ENCODE data around the gene PI4KB. TPM values are rescaled to one million over a fixed set of nuclear protein-coding genes. Genes with fewer than 3 reads are reported as not detected.
"Not testable (repeated sequence)": the region's sequence is repeated elsewhere in the genome, so short reads cannot be mapped to it uniquely, and the experiment has no call there.

The PI4KB gene
- total and polyA plus RNA-seq, 2 donors: 26.5 to 45.5 TPM

DNA sequence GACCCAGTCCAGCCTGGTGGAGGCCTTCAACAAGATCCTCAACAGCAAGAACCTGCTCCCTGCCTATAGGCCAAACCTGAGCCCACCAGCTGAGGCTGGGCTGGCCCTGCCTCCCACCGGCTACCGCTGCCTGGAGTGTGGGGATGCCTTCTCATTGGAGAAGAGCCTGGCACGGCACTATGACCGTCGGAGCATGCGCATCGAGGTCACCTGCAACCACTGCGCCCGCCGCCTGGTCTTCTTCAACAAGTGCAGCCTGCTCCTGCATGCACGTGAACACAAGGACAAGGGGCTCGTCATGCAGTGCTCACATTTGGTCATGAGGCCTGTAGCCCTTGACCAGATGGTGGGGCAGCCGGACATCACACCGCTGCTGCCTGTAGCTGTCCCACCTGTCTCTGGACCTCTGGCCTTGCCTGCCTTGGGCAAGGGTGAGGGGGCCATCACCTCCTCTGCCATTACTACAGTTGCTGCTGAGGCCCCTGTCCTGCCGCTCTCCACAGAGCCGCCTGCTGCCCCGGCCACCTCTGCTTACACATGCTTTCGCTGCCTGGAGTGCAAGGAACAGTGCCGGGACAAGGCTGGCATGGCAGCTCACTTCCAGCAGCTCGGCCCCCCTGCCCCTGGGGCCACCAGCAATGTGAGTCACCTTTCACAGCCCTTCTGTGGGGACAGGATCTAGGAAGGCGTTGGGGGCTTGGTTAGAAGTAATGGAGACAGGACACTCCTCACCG is 39.3 kb downstream of the PI4KB start:
- DNase-seq (ENCODE audit: extremely low spot score): no peak
- 93% methylated on average over 22 of the region's 22 CpGs for WGBS
- no peak overlapping the region for H3K27ac ChIP-seq (ENCODE audit: low read depth)
- H3K4me3 ChIP-seq (ENCODE audit: low read depth, low read length): no peak overlapping the region
- H3K36me3 ChIP-seq (ENCODE audit: insufficient read depth): peaks cover 2% of the 10 kb centered on the region
- no peaks in the 10 kb centered on the region for H3K4me1 ChIP-seq (ENCODE audit: insufficient read depth)

DNA sequence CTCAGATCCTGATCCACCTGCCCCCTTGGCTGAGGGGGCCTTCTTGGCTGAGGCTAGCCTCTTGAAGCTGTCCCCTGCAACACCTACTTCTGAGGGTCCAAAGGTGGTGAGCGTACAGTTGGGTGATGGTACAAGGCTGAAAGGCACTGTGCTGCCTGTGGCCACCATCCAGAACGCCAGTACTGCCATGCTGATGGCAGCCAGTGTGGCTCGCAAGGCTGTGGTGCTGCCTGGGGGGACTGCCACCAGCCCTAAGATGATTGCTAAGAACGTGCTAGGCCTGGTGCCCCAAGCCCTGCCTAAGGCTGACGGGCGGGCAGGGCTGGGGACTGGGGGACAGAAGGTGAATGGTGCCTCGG is 39.9 kb downstream of the PI4KB start:
- Histone ChIP-seq H3K27ac (ENCODE audit: low read depth) (no peak overlapping the region), H3K4me1 (ENCODE audit: insufficient read depth) (no peaks in the 10 kb centered on the region), H3K4me3 (ENCODE audit: low read depth, low read length) (no peak overlapping the region), H3K36me3 (ENCODE audit: insufficient read depth) (no peaks in the 10 kb centered on the region)
- 91% methylated on average over 7 of the region's 7 CpGs for WGBS
- no peak for DNase-seq (ENCODE audit: extremely low spot score)

DNA sequence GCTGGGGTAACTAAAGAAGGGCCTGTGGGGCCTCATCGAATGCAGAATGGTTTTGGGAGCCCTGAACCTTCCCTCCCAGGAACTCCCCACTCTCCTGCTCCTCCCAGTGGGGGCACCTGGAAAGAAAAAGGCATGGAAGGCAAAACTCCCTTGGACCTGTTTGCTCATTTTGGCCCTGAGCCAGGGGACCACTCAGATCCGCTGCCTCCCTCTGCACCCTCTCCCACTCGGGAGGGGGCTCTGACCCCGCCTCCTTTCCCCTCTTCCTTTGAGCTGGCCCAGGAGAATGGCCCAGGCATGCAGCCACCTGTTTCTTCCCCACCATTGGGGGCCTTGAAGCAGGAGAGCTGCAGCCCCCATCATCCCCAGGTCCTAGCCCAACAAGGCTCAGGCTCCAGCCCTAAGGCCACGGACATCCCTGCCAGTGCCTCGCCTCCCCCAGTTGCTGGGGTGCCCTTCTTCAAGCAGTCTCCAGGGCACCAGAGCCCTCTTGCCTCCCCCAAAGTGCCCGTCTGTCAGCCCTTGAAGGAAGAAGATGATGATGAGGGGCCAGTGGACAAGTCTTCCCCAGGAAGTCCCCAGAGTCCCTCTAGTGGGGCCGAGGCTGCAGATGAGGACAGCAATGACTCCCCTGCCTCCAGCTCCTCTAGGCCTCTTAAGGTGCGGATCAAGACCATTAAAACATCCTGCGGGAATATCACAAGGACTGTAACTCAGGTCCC is 40.4 kb downstream of the PI4KB start:
- no peaks in the 10 kb centered on the region for H3K36me3 ChIP-seq (ENCODE audit: insufficient read depth)
- WGBS: 84% methylated on average over 10 of the region's 10 CpGs

DNA sequence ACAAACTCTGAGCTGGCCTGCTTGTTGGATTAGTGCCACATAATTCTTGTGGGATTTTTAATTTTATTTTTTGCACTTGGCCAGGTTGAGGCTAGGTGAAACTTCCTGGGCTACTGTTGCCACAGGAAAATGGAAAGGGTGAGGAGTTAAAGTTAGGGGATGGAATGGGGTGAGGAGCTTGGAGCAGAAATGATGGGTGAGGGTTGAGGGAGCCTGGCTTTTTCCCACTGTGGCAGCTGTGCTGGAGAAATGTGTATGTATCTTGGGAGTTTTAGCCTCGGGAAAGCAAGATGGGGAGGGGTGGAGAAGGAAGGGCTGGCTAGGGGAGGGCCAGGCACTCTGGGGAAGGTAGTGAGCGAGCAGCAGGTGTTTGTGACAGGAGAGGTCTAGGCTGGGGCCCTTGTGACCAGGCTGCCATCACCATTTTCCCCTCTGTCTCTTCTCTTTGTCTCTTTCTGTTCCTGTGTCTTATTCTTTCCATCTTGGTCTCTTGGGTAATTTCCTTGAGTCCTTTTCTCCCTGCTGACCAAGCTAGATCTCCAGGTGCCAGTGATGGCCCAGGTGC is 43.1 kb downstream of the PI4KB start:
- H3K4me3 ChIP-seq (ENCODE audit: low read depth, low read length): no peak overlapping the region
- 54% methylated on average over 2 of the region's 2 CpGs for WGBS
- H3K27ac ChIP-seq (ENCODE audit: low read depth): no peak overlapping the region

More for the DNA sequence above, 40.4 kb downstream of the PI4KB start:
- H3K4me3 ChIP-seq (ENCODE audit: low read depth, low read length): no peak overlapping the region
- no peak overlapping the region for H3K27ac ChIP-seq (ENCODE audit: low read depth)
- H3K4me1 ChIP-seq (ENCODE audit: insufficient read depth): no peaks in the 10 kb centered on the region
- DNase-seq (ENCODE audit: extremely low spot score): no peak

DNA sequence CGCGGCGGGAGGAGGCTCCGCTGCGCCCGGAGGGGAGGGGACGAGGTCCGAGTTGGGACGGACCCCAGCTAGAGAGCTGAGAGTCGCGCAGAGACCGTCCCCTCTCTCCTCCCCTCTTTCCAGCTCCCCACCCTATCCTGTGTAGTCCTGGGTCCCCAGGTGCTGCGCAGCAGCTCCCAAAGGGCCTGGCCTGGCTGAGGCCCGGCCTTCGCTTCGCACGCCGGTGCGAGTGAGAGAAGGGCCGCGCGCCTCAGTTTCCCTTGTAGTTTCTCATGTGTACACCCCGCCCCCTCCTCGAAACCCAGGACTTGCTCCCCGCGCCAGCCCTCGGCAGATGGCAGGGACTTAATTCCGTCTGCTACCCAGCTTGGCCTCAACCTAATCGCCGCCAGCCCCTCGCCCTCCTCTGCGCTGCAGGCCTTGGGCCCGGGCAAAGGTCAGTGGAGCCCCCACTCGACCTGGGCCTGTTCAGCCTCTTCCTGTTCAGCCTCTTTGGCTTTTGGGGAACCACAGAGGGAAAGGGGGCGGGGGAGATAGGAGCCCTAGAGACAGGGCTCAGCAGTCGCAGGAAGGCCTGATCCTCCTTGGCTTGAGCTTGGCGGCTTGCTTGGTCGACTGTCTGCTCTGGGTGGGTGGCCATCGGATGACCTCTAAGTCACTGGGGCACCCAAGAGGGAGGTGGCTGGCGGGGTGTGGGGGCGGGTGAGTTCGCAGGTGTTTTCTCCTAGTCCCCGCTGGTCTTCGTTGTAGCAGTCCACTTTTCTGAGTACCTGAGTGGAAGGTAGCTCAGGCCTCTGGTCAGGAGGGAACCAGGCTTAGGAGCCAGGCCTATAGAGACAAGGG is 44.1 kb downstream of the PI4KB start:
- Histone ChIP-seq H3K36me3 (ENCODE audit: insufficient read depth) (no peaks in the 10 kb centered on the region), H3K4me3 (ENCODE audit: low read depth, low read length) (peak overlapping the region; percentile 80), H3K4me1 (ENCODE audit: insufficient read depth) (no peaks in the 10 kb centered on the region), H3K27ac (ENCODE audit: low read depth) (peak overlapping the region; percentile 91)
- 7% methylated on average over 44 of the region's 44 CpGs for WGBS
- no peak for DNase-seq (ENCODE audit: extremely low spot score)

More for the DNA sequence above, 43.1 kb downstream of the PI4KB start:
- no peaks in the 10 kb centered on the region for H3K36me3 ChIP-seq (ENCODE audit: insufficient read depth)
- no peaks in the 10 kb centered on the region for H3K4me1 ChIP-seq (ENCODE audit: insufficient read depth)
- no peak for DNase-seq (ENCODE audit: extremely low spot score)

DNA sequence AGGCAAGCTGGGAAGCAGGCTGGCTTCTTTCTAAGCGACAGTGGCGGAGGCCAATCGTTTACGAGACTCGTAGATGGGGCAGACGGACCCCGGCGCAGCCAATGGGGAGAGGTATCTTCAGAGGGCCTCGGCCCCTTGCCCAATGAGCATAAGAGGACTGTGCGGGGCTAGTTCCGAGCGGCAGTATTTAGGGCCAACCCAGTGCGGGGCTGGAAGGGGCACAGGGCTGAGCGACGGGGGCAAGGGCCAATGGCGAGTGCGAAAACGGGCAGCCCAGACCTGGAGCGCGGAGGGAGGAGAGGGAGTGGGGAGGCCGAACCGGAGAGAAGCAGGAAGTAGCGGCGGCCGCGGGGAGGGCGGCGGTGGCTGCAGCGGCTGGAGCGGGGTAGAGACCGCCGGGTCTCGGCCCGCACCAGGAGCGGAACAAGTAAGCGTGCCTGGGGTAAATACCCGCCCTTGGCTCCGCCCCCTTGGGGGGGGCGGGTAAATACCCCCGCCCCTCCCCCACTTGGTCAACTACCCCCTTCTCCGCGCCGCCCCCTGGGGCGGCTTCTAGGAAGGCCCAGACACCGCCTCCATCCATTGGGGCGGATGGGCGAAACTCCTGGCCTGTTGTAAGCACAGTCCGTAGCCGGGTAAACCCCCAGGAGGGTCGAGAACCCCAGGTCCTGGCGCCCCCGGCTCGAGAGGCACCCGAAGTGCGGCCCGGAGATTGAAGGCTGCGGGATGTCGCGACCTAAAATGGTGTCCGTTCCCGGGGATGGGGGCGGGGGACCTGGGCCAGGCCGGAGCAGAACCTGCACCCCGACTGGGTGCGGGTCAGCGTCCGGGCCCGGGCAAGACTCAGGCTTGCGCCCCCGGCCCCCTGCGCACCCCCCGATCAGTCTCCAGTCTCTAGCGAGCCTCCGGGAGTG is 45.0 kb downstream of the PI4KB start, which contains the start of gene ZNF687:
Gene ZNF687, plus strand, starts transcription at position 331 of the 914 bp plus-strand sequence. CDS start 3,993 bp downstream, outside the sequence.
- Histone ChIP-seq H3K27ac (ENCODE audit: low read depth) (peak within 1 kb of the TSS; percentile 93), H3K4me1 (ENCODE audit: insufficient read depth) (no peaks in the 10 kb centered on the region), H3K36me3 (ENCODE audit: insufficient read depth) (no peaks in the 10 kb centered on the region), H3K4me3 (ENCODE audit: low read depth, low read length) (peak within 1 kb of the TSS; percentile 80)
- under 1% methylated on average over 74 of the region's 74 CpGs for WGBS
- peak; percentile 100 for DNase-seq (ENCODE audit: extremely low spot score)

DNA sequence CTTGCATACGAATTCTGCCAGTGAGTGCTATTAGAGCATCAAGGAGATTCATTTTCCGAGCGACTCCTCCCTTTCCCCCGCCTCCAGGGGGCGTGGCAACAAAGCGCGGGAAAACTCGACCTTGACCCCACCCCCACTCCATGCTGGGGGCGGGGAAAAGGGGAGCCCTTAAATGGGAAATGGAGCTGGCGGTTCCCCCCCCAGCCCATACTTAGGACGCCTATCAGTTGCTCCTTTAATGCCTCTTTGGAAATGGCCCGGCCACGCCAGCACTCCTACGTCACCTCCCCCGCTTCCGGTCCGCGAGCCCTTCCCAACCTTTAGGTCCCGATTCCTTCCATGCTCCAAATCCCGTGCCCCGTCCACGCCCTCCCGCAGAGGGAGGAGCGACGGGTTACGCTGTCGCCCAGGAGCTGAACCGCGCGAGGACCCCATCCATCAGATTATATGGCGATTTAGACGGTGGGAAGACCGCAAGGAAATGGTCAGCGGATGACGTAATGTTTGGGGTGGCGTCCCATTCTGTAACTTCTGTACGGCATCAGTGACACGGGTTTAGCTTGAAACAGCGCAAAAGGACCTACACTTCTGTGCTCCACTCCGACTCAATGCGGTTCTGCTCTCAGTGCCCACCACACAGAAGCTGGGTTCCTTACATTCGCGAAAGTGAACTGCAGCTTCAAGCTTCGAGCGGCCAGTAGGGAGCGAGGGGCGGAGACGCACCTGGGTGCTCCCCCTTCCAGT is 45.8 kb downstream of the PI4KB start:
- H3K27ac ChIP-seq (ENCODE audit: low read depth): peak overlapping the region; percentile 93
- no peaks in the 10 kb centered on the region for H3K36me3 ChIP-seq (ENCODE audit: insufficient read depth)
- H3K4me3 ChIP-seq (ENCODE audit: low read depth, low read length): peak overlapping the region; percentile 40
- no peaks in the 10 kb centered on the region for H3K4me1 ChIP-seq (ENCODE audit: insufficient read depth)
- under 1% methylated on average over 48 of the region's 48 CpGs for WGBS
- peak; percentile 96 for DNase-seq (ENCODE audit: extremely low spot score)

DNA sequence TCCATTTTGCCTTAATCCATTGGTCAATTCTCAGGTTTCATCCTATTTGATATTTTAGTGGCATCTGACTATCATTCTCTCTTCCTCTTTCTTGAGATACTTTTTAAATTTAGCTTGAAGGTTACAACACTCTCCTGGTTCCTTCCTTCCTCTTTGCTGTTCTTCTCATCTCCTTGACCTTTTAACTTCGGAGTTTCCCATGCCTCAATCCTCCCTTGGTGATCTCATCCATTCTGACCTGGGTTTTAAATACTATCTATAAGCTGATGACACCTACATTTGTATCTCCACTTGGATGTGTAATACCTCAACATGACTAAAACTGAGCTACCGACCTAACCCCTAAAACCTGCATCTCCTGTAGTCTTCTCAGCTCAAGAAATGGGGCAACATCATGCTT is 50.0 kb downstream of the PI4KB start:
- 76% methylated on average over 2 of the region's 2 CpGs for WGBS

DNA sequence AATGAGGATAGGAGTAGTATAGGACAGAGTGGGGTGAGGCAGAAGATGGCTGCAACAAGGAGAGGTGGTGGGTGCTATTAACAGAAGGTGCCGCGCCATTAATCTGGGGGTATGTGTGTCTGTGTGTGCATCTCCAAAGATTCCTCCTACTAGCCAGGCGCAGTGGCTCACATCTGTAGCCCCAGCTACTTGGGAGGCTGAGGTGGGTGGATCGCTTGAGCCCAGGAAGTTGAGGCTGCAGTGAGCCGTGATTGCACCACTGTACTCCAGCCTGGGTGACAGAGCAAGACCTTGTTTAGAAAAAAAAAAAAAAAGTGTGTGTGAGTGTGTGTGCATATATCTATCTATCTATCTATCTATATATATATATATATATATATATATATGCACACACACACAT is 51.9 kb downstream of the PI4KB start:
- H3K36me3 ChIP-seq (ENCODE audit: insufficient read depth); H3K27ac ChIP-seq (ENCODE audit: low read depth); DNase-seq (ENCODE audit: extremely low spot score); H3K4me1 ChIP-seq (ENCODE audit: insufficient read depth); H3K4me3 ChIP-seq (ENCODE audit: low read depth, low read length): not testable (repeated sequence)
- WGBS: 88% methylated on average over 5 of the region's 5 CpGs

More for the DNA sequence above, 50.0 kb downstream of the PI4KB start:
- no peak overlapping the region for H3K4me3 ChIP-seq (ENCODE audit: low read depth, low read length)
- no peak for DNase-seq (ENCODE audit: extremely low spot score)
- H3K4me1 ChIP-seq (ENCODE audit: insufficient read depth): no peaks in the 10 kb centered on the region
- no peak overlapping the region for H3K27ac ChIP-seq (ENCODE audit: low read depth)
- no peaks in the 10 kb centered on the region for H3K36me3 ChIP-seq (ENCODE audit: insufficient read depth)

DNA sequence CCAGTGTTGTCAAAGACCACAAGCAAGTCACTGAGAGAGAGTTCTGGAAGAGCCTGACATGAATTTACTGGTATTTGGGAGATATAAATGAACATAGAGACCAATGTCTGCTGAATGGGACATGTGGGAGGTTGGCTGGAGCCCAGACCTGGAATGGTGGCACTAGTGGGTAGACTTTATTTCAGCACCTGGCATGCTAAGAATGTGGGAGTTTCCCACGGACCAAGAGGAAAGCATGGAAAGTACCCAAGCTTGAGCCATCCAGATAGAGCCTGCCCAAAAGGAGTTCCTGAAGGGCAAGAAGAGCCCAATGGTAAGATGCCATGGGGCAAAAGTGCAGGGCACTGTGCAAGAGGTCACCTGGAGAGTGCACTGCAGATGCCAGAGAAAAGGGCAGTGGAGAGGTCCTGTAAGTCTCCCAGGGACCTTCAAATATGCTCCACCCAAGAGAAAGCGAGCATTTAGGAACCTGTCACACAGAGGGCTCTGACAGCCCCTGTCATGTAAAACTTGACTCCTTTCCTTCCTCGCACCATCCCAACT is 53.2 kb downstream of the PI4KB start:
- H3K27ac ChIP-seq (ENCODE audit: low read depth): no peak overlapping the region
- H3K4me3 ChIP-seq (ENCODE audit: low read depth, low read length): no peak overlapping the region
- WGBS: 87% methylated on average over 3 of the region's 3 CpGs
- no peaks in the 10 kb centered on the region for H3K4me1 ChIP-seq (ENCODE audit: insufficient read depth)
- no peaks in the 10 kb centered on the region for H3K36me3 ChIP-seq (ENCODE audit: insufficient read depth)
- DNase-seq (ENCODE audit: extremely low spot score): no peak

DNA sequence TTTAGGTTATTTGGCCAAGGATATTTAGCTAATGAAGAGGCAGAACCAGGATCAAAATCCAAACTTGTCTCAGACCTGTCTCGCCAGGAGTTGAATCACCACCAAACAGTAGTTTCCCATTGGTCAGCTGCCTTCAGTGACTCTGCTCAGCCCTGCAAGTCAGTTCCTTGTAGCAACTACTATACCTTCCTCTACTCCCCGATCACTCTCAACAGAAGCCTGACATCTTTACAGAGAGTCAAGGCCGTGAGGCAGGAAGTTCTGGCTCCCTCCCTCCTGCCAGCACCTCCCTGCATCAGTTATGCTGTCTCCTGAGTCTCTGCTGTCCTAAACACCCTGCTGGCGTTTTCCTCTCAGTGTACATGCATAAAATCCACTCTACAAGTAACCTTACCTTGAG is 59.5 kb downstream of the PI4KB start:
- Histone ChIP-seq H3K4me3 (ENCODE audit: low read depth, low read length) (no peak overlapping the region), H3K27ac (ENCODE audit: low read depth) (no peak overlapping the region), H3K36me3 (ENCODE audit: insufficient read depth) (peaks cover 4% of the 10 kb centered on the region), H3K4me1 (ENCODE audit: insufficient read depth) (no peaks in the 10 kb centered on the region)
- DNase-seq (ENCODE audit: extremely low spot score): no peak
- WGBS: 77% methylated on average over 4 of the region's 4 CpGs

DNA sequence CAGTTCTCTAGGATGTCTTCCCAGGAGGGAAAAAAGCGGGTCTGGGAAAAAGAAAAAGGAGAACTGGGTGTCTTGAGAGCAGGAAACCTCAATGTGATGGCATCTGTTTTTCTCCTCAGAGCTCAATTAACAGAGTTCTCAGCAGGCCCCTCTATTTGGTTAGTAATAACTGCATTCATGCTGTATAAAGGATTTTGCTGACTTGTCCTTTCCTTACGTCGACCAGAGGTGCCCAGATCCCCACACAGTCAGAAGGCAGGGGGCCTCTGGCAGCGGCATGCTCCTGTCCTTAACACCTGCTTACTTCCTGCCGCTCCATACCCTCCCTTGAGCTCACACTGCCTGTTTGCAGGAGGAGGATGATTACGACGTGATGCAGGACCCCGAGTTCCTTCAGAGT is 60.4 kb downstream of the PI4KB start:
- H3K4me1 ChIP-seq (ENCODE audit: insufficient read depth): no peaks in the 10 kb centered on the region
- no peak overlapping the region for H3K27ac ChIP-seq (ENCODE audit: low read depth)
- no peak for DNase-seq (ENCODE audit: extremely low spot score)
- peaks cover 4% of the 10 kb centered on the region for H3K36me3 ChIP-seq (ENCODE audit: insufficient read depth)
- no peak overlapping the region for H3K4me3 ChIP-seq (ENCODE audit: low read depth, low read length)
- 85% methylated on average over 8 of the region's 8 CpGs for WGBS
